Common myeloid progenitor, CD34-positive (primary cell): Measurements from ENCODE around the gene SCCPDH.

Experiments
- CTCF ChIA-PET: fragments of 350-600 bp; sonication (Branson Sonifier 250); formaldehyde crosslinking; loops from one replicate; lab custom pipeline; 2021; ENCODE audit warnings: antibody characterized with exemption; lab: Charles Lee
- POLR2A ChIA-PET: fragments of 350-600 bp; sonication (Branson Sonifier 250); formaldehyde crosslinking; loops from one replicate; lab custom pipeline; 2021; ENCODE audit warnings: antibody characterized with exemption; lab: Charles Lee
- DNase-seq, 3 donors: peaks; one replicate each; pipeline versions ENCODE4 v3.0.0 to v3.0.0-alpha.2; 2013
- H3K27ac ChIP-seq, 2 experiments: 1 replicate in 1 of 2; 2 replicates in 1 of 2; pipeline ENCODE4 v1.7.0; 2013; ENCODE audit warnings: inconsistent platforms in 2 of 2, low read length in 2 of 2, mild to moderate bottlenecking in 2 of 2, low read depth in 1 of 2, moderate library complexity in 1 of 2; ENCODE audit not compliant: severe bottlenecking in 2 of 2, insufficient read depth in 1 of 2, poor library complexity in 1 of 2
- H3K27me3 ChIP-seq, 5 experiments: replicated peaks in 2 of 5; 1 replicate in 3 of 5; 2 replicates in 2 of 5; pipeline versions ENCODE4 v1.6.1 to v1.7.0; 2013; ENCODE audit warnings: low read length in 4 of 5, mild to moderate bottlenecking in 2 of 5, moderate library complexity in 2 of 5, inconsistent platforms in 1 of 5; ENCODE audit not compliant: insufficient read depth in 5 of 5, control insufficient read depth in 4 of 5
- H3K36me3 ChIP-seq, 4 experiments: 1 replicate in 2 of 4; 2 replicates in 2 of 4; pipeline versions ENCODE4 v1.6.1 to v1.7.0; 2013; ENCODE audit warnings: low read length in 3 of 4, control low read depth in 1 of 4, mild to moderate bottlenecking in 1 of 4; ENCODE audit not compliant: control insufficient read depth in 4 of 4, insufficient read depth in 4 of 4
- H3K4me1 ChIP-seq, 4 experiments: 1 replicate in 3 of 4; 2 replicates in 1 of 4; pipeline versions ENCODE4 v1.6.1 to v1.7.1; 2013; ENCODE audit warnings: low read length in 3 of 4, mild to moderate bottlenecking in 3 of 4, control low read depth in 1 of 4, inconsistent platforms in 1 of 4, moderate library complexity in 1 of 4; ENCODE audit not compliant: control insufficient read depth in 4 of 4, insufficient read depth in 4 of 4; ENCODE audit errors: control extremely low read depth in 1 of 4
- H3K4me3 ChIP-seq, 7 experiments: 1 replicate in 4 of 7; 2 replicates in 3 of 7; pipeline versions ENCODE4 v1.5.1 to v1.7.0; 2013; ENCODE audit warnings: mild to moderate bottlenecking in 7 of 7, low read length in 6 of 7, moderate library complexity in 6 of 7, inconsistent platforms in 2 of 7, low read depth in 2 of 7, control low read depth in 1 of 7; ENCODE audit not compliant: insufficient read depth in 4 of 7, control insufficient read depth in 1 of 7; ENCODE audit errors: extremely low read depth in 1 of 7
- H3K9me3 ChIP-seq, 5 experiments: 1 replicate in 4 of 5; 2 replicates in 1 of 5; pipeline versions ENCODE4 v1.6.1 to v1.7.1; 2013; ENCODE audit warnings: low read length in 4 of 5, mild to moderate bottlenecking in 2 of 5, inconsistent platforms in 1 of 5, low read depth in 1 of 5, moderate library complexity in 1 of 5; ENCODE audit not compliant: control insufficient read depth in 4 of 5, insufficient read depth in 2 of 5; ENCODE audit errors: control extremely low read depth in 1 of 5
- WGBS: methylation state at CpG from one replicate; pipeline ENCODE4 v1.1.5; 2013; ENCODE audit not compliant: insufficient coverage; 5-methylcytosine and 5-hydroxymethylcytosine counted together

Gene SCCPDH

GRCh38 chr1:246780264-246780663 is 56.1 kb downstream of the SCCPDH start:
- 99% methylated on average over 8 of the region's 9 CpGs for WGBS
- ChIA-PET CTCF (interaction anchor here (1.1 to 2.7 kb wide), 3 partner anchors 13 to 75 kb away, joined by 3 to 11 read pairs (median 3); no protein-coding TSS in a partner anchor), POLR2A (no interaction called here)
- Histone ChIP-seq H3K36me3 (peaks cover 2 to 48% (median 23%) of the 10 kb centered on the region in 4 experiments), H3K9me3 (no peaks in the 10 kb centered on the region), H3K4me1 (peaks cover 6 to 62% (median 58%) of the 10 kb centered on the region in 4 experiments), H3K27me3 (no peaks in the 10 kb centered on the region), H3K27ac (peak overlapping the region in 1 of 2 experiments; percentile 18), H3K4me3 (no peak overlapping the region)
- no peak for DNase-seq

GRCh38 chr1:246781212-246781611 is 57.0 kb downstream of the SCCPDH start:
- peaks cover 2 to 40% (median 16%) of the 10 kb centered on the region in 4 experiments for H3K36me3 ChIP-seq
- no peak overlapping the region for H3K4me3 ChIP-seq
- ChIA-PET POLR2A (no interaction called here), CTCF (interaction anchor here (0.7 to 1.6 kb wide), 2 partner anchors 15 to 25 kb away, joined by 3 to 5 read pairs; no protein-coding TSS in a partner anchor)
- no peaks in the 10 kb centered on the region for H3K27me3 ChIP-seq
- no peak for DNase-seq
- peaks cover 0 to 2% (median 0%) of the 10 kb centered on the region in 5 experiments for H3K9me3 ChIP-seq
- H3K27ac ChIP-seq: peak overlapping the region; percentile 47 to 69
- 92% methylated on average over 4 of the region's 7 CpGs for WGBS
- H3K4me1 ChIP-seq: peaks cover 6 to 68% (median 63%) of the 10 kb centered on the region in 4 experiments

GRCh38 chr1:246782120-246782900 is 58.1 kb downstream of the SCCPDH start:
- H3K9me3 ChIP-seq: peaks cover 0 to 2% (median 0%) of the 10 kb centered on the region in 5 experiments
- peaks cover 6 to 70% (median 63%) of the 10 kb centered on the region in 4 experiments for H3K4me1 ChIP-seq
- ChIA-PET POLR2A (interaction anchor here (0.7 to 1.3 kb wide), 3 partner anchors 9 to 58 kb away, joined by 3 to 9 read pairs (median 3); partner anchors contain the start of gene SCCPDH), CTCF (interaction anchor here (0.7 to 1.6 kb wide), 5 partner anchors 16 to 53 kb away, joined by 3 to 5 read pairs (median 4); no protein-coding TSS in a partner anchor)
- peaks cover 0 to 29% (median 6%) of the 10 kb centered on the region in 4 experiments for H3K36me3 ChIP-seq
- peak; percentile 95 to 99 (median 99) for DNase-seq
- 0% methylated on average over 16 of the region's 16 CpGs for WGBS
- peak overlapping the region in 4 of 7 experiments; percentile 5 to 20 (median 19) for H3K4me3 ChIP-seq
- H3K27ac ChIP-seq: peak overlapping the region in 1 of 2 experiments; percentile 69
- no peaks in the 10 kb centered on the region for H3K27me3 ChIP-seq

GRCh38 chr1:246784621-246785493 is 60.6 kb downstream of the SCCPDH start:
- peak; percentile 63 to 92 (median 89) for DNase-seq
- 8% methylated on average over 12 of the region's 19 CpGs for WGBS
- H3K27ac ChIP-seq: peak overlapping the region; percentile 17 to 56
- H3K4me3 ChIP-seq: peak overlapping the region in 5 of 7 experiments; percentile 23 to 62 (median 37)
- H3K36me3 ChIP-seq: peaks cover 0 to 16% (median 0%) of the 10 kb centered on the region in 4 experiments
- H3K4me1 ChIP-seq: peaks cover 6 to 79% (median 70%) of the 10 kb centered on the region in 4 experiments
- no peaks in the 10 kb centered on the region for H3K27me3 ChIP-seq
- POLR2A ChIA-PET: interaction anchor here (0.6 to 1.3 kb wide), 2 partner anchors 36 to 113 kb away, joined by 3 to 5 read pairs; no protein-coding TSS in a partner anchor
- peaks cover 0 to 2% (median 0%) of the 10 kb centered on the region in 5 experiments for H3K9me3 ChIP-seq
- CTCF ChIA-PET: interaction anchor here (0.6 to 1.4 kb wide), 4 partner anchors 10 to 50 kb away, joined by 3 to 7 read pairs (median 3); no protein-coding TSS in a partner anchor

- Histone ChIP-seq H3K9me3 (peaks cover 0 to 2% (median 0%) of the 10 kb centered on the region in 5 experiments), H3K36me3 (peaks cover 0 to 9% (median 0%) of the 10 kb centered on the region in 4 experiments), H3K27me3 (no peaks in the 10 kb centered on the region), H3K27ac (peak overlapping the region in 1 of 2 experiments; percentile 56), H3K4me3 (peak overlapping the region in 2 of 7 experiments; percentile 37 to 47), H3K4me1 (peaks cover 6 to 77% (median 66%) of the 10 kb centered on the region in 4 experiments)
- CTCF ChIA-PET: interaction anchor here (1.0 to 1.4 kb wide), 3 partner anchors 9 to 18 kb away, joined by 3 to 7 read pairs (median 3); no protein-coding TSS in a partner anchor
- DNase-seq: no peak
- 84% methylated on average over 16 of the region's 18 CpGs for WGBS
- POLR2A ChIA-PET: interaction anchor here (0.6 to 1.3 kb wide), 2 partner anchors 35 to 112 kb away, joined by 3 to 5 read pairs; no protein-coding TSS in a partner anchor
Observed at GRCh38 chr1:246785494-246786111, 61.4 kb downstream of the SCCPDH start.

- CTCF ChIA-PET: no interaction called here
Observed at GRCh38 chr1:246786606-246787238, 62.5 kb downstream of the SCCPDH start.

More at GRCh38 chr1:246786606-246787238, 62.5 kb downstream of the SCCPDH start:
- H3K4me3 ChIP-seq: no peak overlapping the region
- H3K27ac ChIP-seq: no peak overlapping the region
- 94% methylated on average over 11 of the region's 19 CpGs for WGBS
- H3K9me3 ChIP-seq: peaks cover 0 to 2% (median 0%) of the 10 kb centered on the region in 5 experiments
- H3K27me3 ChIP-seq: no peaks in the 10 kb centered on the region
- H3K36me3 ChIP-seq: peaks cover 0 to 5% (median 0%) of the 10 kb centered on the region in 4 experiments
- POLR2A ChIA-PET: no interaction called here
- peaks cover 3 to 65% (median 55%) of the 10 kb centered on the region in 4 experiments for H3K4me1 ChIP-seq
- no peak for DNase-seq
